ENCODE results near the gene ABHD14A.

Gene ABHD14A

GRCh38 chr3:52020796-52021195 lies 45.9 kb downstream of the ABHD14A start:
- no peak overlapping the region for H3K4me3 ChIP-seq (ENCODE audit: low read depth, low read length)
- no peak for DNase-seq (ENCODE audit: low read depth)
- in situ Hi-C loops (cut with HindIII; ENCODE audit: low sequenced_read_pairs) = no loop called here
- TF ChIP-seq, protein P1, sequence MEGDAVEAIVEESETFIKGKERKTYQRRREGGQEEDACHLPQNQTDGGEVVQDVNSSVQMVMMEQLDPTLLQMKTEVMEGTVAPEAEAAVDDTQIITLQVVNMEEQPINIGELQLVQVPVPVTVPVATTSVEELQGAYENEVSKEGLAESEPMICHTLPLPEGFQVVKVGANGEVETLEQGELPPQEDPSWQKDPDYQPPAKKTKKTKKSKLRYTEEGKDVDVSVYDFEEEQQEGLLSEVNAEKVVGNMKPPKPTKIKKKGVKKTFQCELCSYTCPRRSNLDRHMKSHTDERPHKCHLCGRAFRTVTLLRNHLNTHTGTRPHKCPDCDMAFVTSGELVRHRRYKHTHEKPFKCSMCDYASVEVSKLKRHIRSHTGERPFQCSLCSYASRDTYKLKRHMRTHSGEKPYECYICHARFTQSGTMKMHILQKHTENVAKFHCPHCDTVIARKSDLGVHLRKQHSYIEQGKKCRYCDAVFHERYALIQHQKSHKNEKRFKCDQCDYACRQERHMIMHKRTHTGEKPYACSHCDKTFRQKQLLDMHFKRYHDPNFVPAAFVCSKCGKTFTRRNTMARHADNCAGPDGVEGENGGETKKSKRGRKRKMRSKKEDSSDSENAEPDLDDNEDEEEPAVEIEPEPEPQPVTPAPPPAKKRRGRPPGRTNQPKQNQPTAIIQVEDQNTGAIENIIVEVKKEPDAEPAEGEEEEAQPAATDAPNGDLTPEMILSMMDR (IDR thresholded peaks at IDR 0.05; ENCODE audit: low read depth, low read length, missing control alignments) = no peak

DNA sequence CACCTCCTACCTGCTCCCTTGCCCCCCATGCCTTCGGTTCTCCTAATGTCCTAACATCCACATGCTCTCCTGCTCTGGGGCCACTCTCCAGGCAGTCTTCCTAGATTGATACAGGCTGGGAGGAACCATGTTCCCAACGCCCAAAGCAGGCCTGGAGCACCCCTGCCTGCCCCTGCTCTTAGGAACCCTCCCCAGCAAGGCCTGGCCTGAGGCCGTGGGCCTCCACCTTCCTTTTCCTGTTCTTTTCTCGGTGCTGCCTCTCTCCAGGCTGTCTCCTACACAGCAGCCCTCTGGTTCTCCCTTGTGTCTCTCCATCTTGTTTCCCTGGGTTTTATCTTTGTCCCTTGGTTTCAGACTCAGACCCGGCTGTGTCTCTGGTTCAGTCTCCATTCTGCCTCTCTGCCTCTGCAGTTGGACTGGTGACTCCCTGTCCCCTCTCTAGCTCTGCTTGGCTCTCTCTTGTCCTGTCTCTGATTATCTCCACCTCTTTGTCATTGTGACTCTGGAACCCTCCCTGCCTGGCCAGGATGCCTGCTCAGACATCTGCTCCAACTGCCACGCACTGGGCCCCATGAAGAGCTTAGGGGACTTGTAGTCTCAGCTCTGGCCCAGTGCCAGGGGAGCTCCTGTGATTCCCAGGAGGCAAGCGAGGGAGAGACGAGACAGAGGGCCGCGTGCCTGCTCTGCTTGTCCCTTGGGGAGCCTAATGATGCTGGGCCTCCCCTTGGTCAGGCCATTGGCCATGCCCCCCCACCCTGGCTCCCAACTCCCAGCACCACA lies 46.8 kb downstream of the ABHD14A start:
- in situ Hi-C loops (cut with HindIII; ENCODE audit: low sequenced_read_pairs) = no loop called here
- TF ChIP-seq, protein P1 (IDR thresholded peaks at IDR 0.05; ENCODE audit: low read depth, low read length, missing control alignments) = no peak
- no peak for DNase-seq (ENCODE audit: low read depth)
- H3K4me3 ChIP-seq (ENCODE audit: low read depth, low read length) = no peak overlapping the region

DNA sequence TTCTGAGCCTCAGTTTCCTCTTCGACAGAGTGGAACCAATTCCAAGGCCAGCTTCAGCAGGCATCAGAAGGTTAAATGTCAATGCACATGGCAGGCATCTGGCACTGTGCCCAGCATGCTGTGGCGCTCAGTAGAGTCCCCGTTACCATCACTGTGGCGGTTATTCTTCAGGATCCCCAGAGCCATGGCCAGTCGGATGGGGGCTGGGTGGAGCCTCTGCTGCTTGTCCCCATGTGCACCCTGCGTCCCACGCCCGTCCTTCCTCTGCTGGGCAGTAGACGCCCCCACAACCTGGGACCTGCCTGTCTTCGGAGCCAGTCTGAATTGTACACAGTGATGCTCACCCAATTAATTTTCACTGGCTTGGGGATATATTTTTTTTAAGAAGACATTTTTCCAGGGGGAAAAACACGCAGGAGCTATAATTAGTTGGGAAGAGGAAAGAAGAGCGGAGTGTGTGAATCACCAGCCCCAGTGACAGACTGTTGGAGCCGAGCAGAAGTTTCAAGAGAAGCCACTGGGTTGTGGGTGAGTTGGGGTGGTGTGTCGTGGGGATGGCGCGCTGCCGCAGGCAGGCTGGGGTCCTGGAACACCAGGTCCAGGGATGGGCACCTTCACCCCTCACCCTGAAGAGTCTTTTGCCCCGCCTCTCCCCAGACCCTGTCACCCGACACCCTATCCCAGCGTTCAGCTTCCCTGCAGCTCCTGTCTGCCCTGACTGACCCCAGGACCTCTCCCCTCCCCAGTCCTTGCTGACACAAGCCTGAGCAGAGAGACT lies 47.6 kb downstream of the ABHD14A start:
- DNase-seq (ENCODE audit: low read depth) = no peak
- H3K4me3 ChIP-seq (ENCODE audit: low read depth, low read length) = no peak overlapping the region
- in situ Hi-C loops (cut with HindIII; ENCODE audit: low sequenced_read_pairs) = no loop called here
- TF ChIP-seq, protein P1 (IDR thresholded peaks at IDR 0.05; ENCODE audit: low read depth, low read length, missing control alignments) = no peak

- H3K4me3 ChIP-seq (ENCODE audit: low read depth, low read length) = no peak overlapping the region
- in situ Hi-C loops (cut with HindIII; ENCODE audit: low sequenced_read_pairs) = no loop called here
- DNase-seq (ENCODE audit: low read depth) = no peak
- TF ChIP-seq, protein P1 (IDR thresholded peaks at IDR 0.05; ENCODE audit: low read depth, low read length, missing control alignments) = no peak
These were observed 48.4 kb downstream of the ABHD14A start for GRCh38 chr3:52023101-52023770.

GRCh38 chr3:52023860-52024764 lies 49.2 kb downstream of the ABHD14A start:
- DNase-seq (ENCODE audit: low read depth) = no peak
- in situ Hi-C loops (cut with HindIII; ENCODE audit: low sequenced_read_pairs) = no loop called here
- TF ChIP-seq, protein P1 (IDR thresholded peaks at IDR 0.05; ENCODE audit: low read depth, low read length, missing control alignments) = no peak
- no peak overlapping the region for H3K4me3 ChIP-seq (ENCODE audit: low read depth, low read length)

Data from astrocyte of the cerebellum (primary cell).